ENCODE results near the gene UBL5.

UBL5 gene

GRCh38 chr19:9875031-9875627, 47.4 kb downstream of the UBL5 start:
- TF ChIP-seq CTCF (conservative IDR thresholded peaks at IDR 0.05; ENCODE audit: control insufficient read depth, insufficient read depth, low read depth, low read length): no peak
- H3K4me3 ChIP-seq (ENCODE audit: control insufficient read depth, low read depth, low read length): no peak overlapping the region
- no peak for DNase-seq (ENCODE audit: low read depth)

- DNase-seq (ENCODE audit: low read depth): no peak
- no peak for TF ChIP-seq CTCF (conservative IDR thresholded peaks at IDR 0.05; ENCODE audit: control insufficient read depth, insufficient read depth, low read depth, low read length)
- H3K4me3 ChIP-seq (ENCODE audit: control insufficient read depth, low read depth, low read length): no peak overlapping the region
Observed at GRCh38 chr19:9875796-9876195, 48.1 kb downstream of the UBL5 start.

- TF ChIP-seq CTCF (conservative IDR thresholded peaks at IDR 0.05; ENCODE audit: control insufficient read depth, insufficient read depth, low read depth, low read length): no peak
Observed at GRCh38 chr19:9877780-9878510, 50.2 kb downstream of the UBL5 start.

GRCh38 chr19:9878511-9879196, 50.9 kb downstream of the UBL5 start:
- no peak for DNase-seq (ENCODE audit: low read depth)
- TF ChIP-seq CTCF (conservative IDR thresholded peaks at IDR 0.05; ENCODE audit: control insufficient read depth, insufficient read depth, low read depth, low read length): no peak
- H3K4me3 ChIP-seq (ENCODE audit: control insufficient read depth, low read depth, low read length): no peak overlapping the region

More at GRCh38 chr19:9877780-9878510, 50.2 kb downstream of the UBL5 start:
- H3K4me3 ChIP-seq (ENCODE audit: control insufficient read depth, low read depth, low read length): no peak overlapping the region
- DNase-seq (ENCODE audit: low read depth): peak; percentile 82

Measured in fibroblast of mammary gland (primary cell).